Neuronal stem cell (in vitro differentiated cells): ENCODE measurements around the gene DIRAS1.

Experiments used
- DNase-seq: peaks from one replicate; pipeline ENCODE4 v3.0.0-alpha.2; 2013; ENCODE audit warnings: low spot score
- H2AFZ ChIP-seq: one replicate; pipeline ENCODE4 v1.6.1; 2013; ENCODE audit warnings: mild to moderate bottlenecking, low read length, inconsistent platforms
- H2AK5ac ChIP-seq: 2 replicates; pipeline ENCODE4 v1.6.1; 2013; ENCODE audit warnings: low read depth, mild to moderate bottlenecking, inconsistent platforms, low read length, moderate library complexity, mixed read lengths
- H2BK120ac ChIP-seq: 2 replicates; pipeline ENCODE4 v1.6.1; 2013; ENCODE audit warnings: low read depth, mild to moderate bottlenecking, inconsistent platforms, low read length, moderate library complexity, mixed read lengths
- H2BK12ac ChIP-seq: one replicate; pipeline ENCODE4 v1.6.1; 2013; ENCODE audit warnings: low read length, inconsistent platforms
- H2BK15ac ChIP-seq: 2 replicates; pipeline ENCODE4 v1.6.1; 2013; ENCODE audit warnings: mild to moderate bottlenecking, low read length, inconsistent platforms, mixed read lengths
- H2BK5ac ChIP-seq: one replicate; pipeline ENCODE4 v1.6.1; 2013; ENCODE audit warnings: inconsistent platforms, mild to moderate bottlenecking, low read length, moderate library complexity
- H3K14ac ChIP-seq: one replicate; pipeline ENCODE4 v1.6.1; 2013; ENCODE audit warnings: low read length, inconsistent platforms
- H3K18ac ChIP-seq: 2 replicates; pipeline ENCODE4 v1.6.1; 2013; ENCODE audit warnings: low read length, inconsistent platforms
- H3K23ac ChIP-seq: 2 replicates; pipeline ENCODE4 v1.6.1; 2013; ENCODE audit warnings: low read depth, mild to moderate bottlenecking, mixed read lengths, low read length, inconsistent platforms; ENCODE audit not compliant: poor library complexity
- H3K27ac ChIP-seq: replicated peaks from 3 replicates; pipeline ENCODE4 v1.5.1; 2013; ENCODE audit warnings: low read length, inconsistent platforms
- H3K27me3 ChIP-seq, 3 experiments: 2 replicates each; pipeline ENCODE4 v1.6.1; 2013; ENCODE audit warnings: low read length in 3 of 3, mild to moderate bottlenecking in 2 of 3, inconsistent platforms in 1 of 3, low read depth in 1 of 3, mixed read lengths in 1 of 3, moderate library complexity in 1 of 3; ENCODE audit not compliant: control insufficient read depth in 3 of 3, insufficient read depth in 3 of 3
- H3K36me3 ChIP-seq, 2 donors: replicated peaks in 1 of 2; 2 replicates each; pipeline ENCODE4 v1.6.1; 2013; ENCODE audit warnings: low read length in 2 of 2; ENCODE audit not compliant: control insufficient read depth in 2 of 2, insufficient read depth in 2 of 2
- H3K4ac ChIP-seq: 2 replicates; pipeline ENCODE4 v1.6.1; 2013; ENCODE audit warnings: inconsistent platforms, mild to moderate bottlenecking, low read length, moderate library complexity
- H3K4me1 ChIP-seq, 2 donors: 1 replicate in 1 of 2; 2 replicates in 1 of 2; pipeline ENCODE4 v1.6.1; 2013; ENCODE audit warnings: low read length in 2 of 2, low read depth in 1 of 2; ENCODE audit not compliant: control insufficient read depth in 2 of 2, insufficient read depth in 1 of 2
- H3K4me2 ChIP-seq: one replicate; pipeline ENCODE4 v1.6.1; 2013; ENCODE audit warnings: mild to moderate bottlenecking, low read length, inconsistent platforms; ENCODE audit not compliant: insufficient read depth, poor library complexity, severe bottlenecking
- H3K4me3 ChIP-seq, 2 donors: 2 replicates each; pipeline ENCODE4 v1.5.1; 2013; ENCODE audit warnings: low read length in 2 of 2, mild to moderate bottlenecking in 2 of 2, inconsistent platforms in 1 of 2, moderate library complexity in 1 of 2
- H3K79me1 ChIP-seq: one replicate; pipeline ENCODE4 v1.6.1; 2013; ENCODE audit warnings: low read depth, mild to moderate bottlenecking, inconsistent platforms, low read length, moderate library complexity
- H3K9ac ChIP-seq: one replicate; pipeline ENCODE4 v1.6.1; 2013; ENCODE audit warnings: mild to moderate bottlenecking, low read depth, low read length, inconsistent platforms; ENCODE audit not compliant: poor library complexity
- H3K9me3 ChIP-seq, 2 donors: replicated peaks in 1 of 2; 2 replicates each; pipeline versions ENCODE3 to v1.6.1; 2013; ENCODE audit warnings: low read length in 2 of 2, mild to moderate bottlenecking in 2 of 2, inconsistent platforms in 1 of 2, low read depth in 1 of 2, mixed read lengths in 1 of 2, moderate library complexity in 1 of 2; ENCODE audit not compliant: control insufficient read depth in 2 of 2, insufficient read depth in 1 of 2
- H4K8ac ChIP-seq: one replicate; pipeline ENCODE4 v1.6.1; 2013; ENCODE audit warnings: low read depth, mild to moderate bottlenecking, inconsistent platforms, low read length, moderate library complexity
- H4K91ac ChIP-seq: one replicate; pipeline ENCODE4 v1.6.1; 2013; ENCODE audit warnings: low read length, low read depth, mild to moderate bottlenecking, inconsistent platforms; ENCODE audit not compliant: poor library complexity
- WGBS, 2 donors: extraction: QIAGEN DNeasy Blood & Tissue Kit; methylation state at CpG; one replicate each; pipeline ENCODE4 v1.1.7; 2013; ENCODE audit warnings: missing lambda C conversion rate in 2 of 2, mixed read lengths in 1 of 2; ENCODE audit not compliant: insufficient read length in 2 of 2, insufficient replicate concordance in 1 of 2; ENCODE audit errors: extremely low coverage in 2 of 2; 5-methylcytosine and 5-hydroxymethylcytosine counted together

DIRAS1 gene

GRCh38 chr19:2723345-2723715 is 2.2 kb upstream of the DIRAS1 start:
- Histone ChIP-seq H3K4ac (no peak overlapping the region), H3K27me3 (peaks cover 2 to 43% (median 23%) of the 10 kb centered on the region in 3 experiments), H3K18ac (peak overlapping the region; percentile 38), H2AFZ (no peak overlapping the region), H4K91ac (no peak overlapping the region), H2BK15ac (no peak overlapping the region), H3K14ac (no peak overlapping the region), H2BK120ac (no peak overlapping the region), H2AK5ac (no peak overlapping the region), H3K23ac (peak overlapping the region; percentile 80), H3K4me2 (no peak overlapping the region), H2BK12ac (no peak overlapping the region), H3K9me3 (peaks cover 0 to 1% of the 10 kb centered on the region in 2 donors), H3K4me1 (peaks cover 9 to 12% of the 10 kb centered on the region in 2 donors), H3K79me1 (no peaks in the 10 kb centered on the region), H2BK5ac (peak overlapping the region; percentile 5), H3K27ac (no peak overlapping the region), H3K4me3 (no peak overlapping the region), H4K8ac (peak overlapping the region; percentile 17), H3K36me3 (no peaks in the 10 kb centered on the region), H3K9ac (no peak overlapping the region)
- no peak for DNase-seq
- no CpG with 5 or more reads among the region's 13 CpGs for WGBS, 2 donors

DNA sequence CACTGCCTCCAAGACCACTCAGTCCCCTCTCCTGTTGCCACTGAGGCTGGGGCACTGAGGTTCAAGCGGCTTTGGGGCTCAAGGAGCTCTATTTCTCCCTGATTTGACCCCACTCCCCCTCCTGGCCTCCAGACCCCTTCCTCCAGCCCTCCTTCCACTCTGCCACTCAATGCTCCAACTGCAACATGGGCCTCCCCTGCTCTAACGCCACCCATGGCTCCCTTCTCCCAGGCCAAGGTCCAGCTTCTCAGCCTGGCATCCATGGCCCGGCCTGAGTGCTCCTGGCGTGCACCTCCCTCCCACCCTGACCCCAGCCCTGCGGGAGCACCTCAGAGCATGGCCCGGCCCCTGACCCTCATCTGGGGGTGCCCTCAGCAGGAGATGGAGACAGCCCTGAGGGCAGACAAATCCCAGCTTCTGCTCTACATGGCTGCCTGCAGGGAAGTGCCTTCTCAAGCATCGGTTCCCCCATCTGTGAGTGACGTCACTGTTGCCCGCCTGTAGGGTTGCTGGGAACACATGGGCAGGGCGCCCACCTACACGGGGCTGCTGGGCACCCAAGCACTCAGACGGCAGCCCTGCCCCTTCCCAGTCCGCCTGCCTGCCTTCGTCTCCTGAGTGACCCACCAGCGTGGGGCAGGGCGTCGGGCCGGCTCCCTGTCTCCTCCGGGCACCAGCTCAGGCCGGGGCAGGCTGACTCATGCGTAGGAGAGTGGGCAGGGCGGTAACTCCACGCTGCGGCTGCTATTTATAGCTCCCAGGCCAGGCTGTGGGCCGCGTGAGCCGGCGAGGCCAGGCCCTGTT is 1.6 kb upstream of the DIRAS1 start:
- Histone ChIP-seq H3K9ac (no peak overlapping the region), H2BK15ac (no peak overlapping the region), H3K18ac (peak overlapping the region; percentile 38), H3K79me1 (no peaks in the 10 kb centered on the region), H2BK120ac (no peak overlapping the region), H2BK5ac (peak overlapping the region; percentile 39), H3K4me2 (no peak overlapping the region), H3K36me3 (no peaks in the 10 kb centered on the region), H3K4me1 (peaks cover 9 to 12% of the 10 kb centered on the region in 2 donors), H4K8ac (peak overlapping the region; percentile 17), H2AFZ (no peak overlapping the region), H3K27me3 (peaks cover 2 to 41% (median 23%) of the 10 kb centered on the region in 3 experiments), H3K23ac (peak overlapping the region; percentile 80), H3K4me3 (no peak overlapping the region), H4K91ac (no peak overlapping the region), H2AK5ac (peak overlapping the region; percentile 81), H2BK12ac (no peak overlapping the region), H3K4ac (no peak overlapping the region), H3K14ac (no peak overlapping the region), H3K9me3 (peaks cover 0 to 1% of the 10 kb centered on the region in 2 donors), H3K27ac (no peak overlapping the region)
- DNase-seq, result no peak
- WGBS, 2 donors, result no CpG with 5 or more reads among the region's 28 CpGs

GRCh38 chr19:2721570-2722540 is 683 bp upstream of the DIRAS1 start:
- Histone ChIP-seq H2BK120ac (no peak overlapping the region), H2BK5ac (peak overlapping the region; percentile 39), H3K23ac (peak overlapping the region; percentile 8), H3K9ac (no peak overlapping the region), H3K4ac (no peak overlapping the region), H4K91ac (no peak overlapping the region), H2BK12ac (no peak overlapping the region), H3K4me2 (peak overlapping the region; percentile 66), H3K79me1 (no peaks in the 10 kb centered on the region), H3K9me3 (peaks cover 0 to 1% of the 10 kb centered on the region in 2 donors), H2AFZ (peak overlapping the region; percentile 89), H4K8ac (no peak overlapping the region), H3K4me3 (peak overlapping the region; percentile 49 to 74), H3K4me1 (peaks cover 9 to 10% of the 10 kb centered on the region in 2 donors), H3K18ac (peak overlapping the region; percentile 48), H3K27ac (no peak overlapping the region), H3K36me3 (no peaks in the 10 kb centered on the region), H2AK5ac (peak overlapping the region; percentile 81), H3K27me3 (peaks cover 2 to 32% (median 23%) of the 10 kb centered on the region in 3 experiments), H3K14ac (peak overlapping the region; percentile 97), H2BK15ac (no peak overlapping the region)
- no peak for DNase-seq
- WGBS, 2 donors, result no CpG with 5 or more reads among the region's 39 CpGs
